HG03280 (cell line): ENCODE data around the gene DCAF5.

Source experiments
- ATAC-seq: cut with Tn5 transposase; IDR thresholded peaks from one replicate; pipeline ENCODE4 v1.9.1; 2021; ENCODE audit warnings: mild to moderate bottlenecking, moderate library complexity; ENCODE audit not compliant: unreplicated experiment

DCAF5 gene

GRCh38 chr14:69013943-69014782, 138.8 kb downstream of the DCAF5 start:
- no peak for ATAC-seq

DNA sequence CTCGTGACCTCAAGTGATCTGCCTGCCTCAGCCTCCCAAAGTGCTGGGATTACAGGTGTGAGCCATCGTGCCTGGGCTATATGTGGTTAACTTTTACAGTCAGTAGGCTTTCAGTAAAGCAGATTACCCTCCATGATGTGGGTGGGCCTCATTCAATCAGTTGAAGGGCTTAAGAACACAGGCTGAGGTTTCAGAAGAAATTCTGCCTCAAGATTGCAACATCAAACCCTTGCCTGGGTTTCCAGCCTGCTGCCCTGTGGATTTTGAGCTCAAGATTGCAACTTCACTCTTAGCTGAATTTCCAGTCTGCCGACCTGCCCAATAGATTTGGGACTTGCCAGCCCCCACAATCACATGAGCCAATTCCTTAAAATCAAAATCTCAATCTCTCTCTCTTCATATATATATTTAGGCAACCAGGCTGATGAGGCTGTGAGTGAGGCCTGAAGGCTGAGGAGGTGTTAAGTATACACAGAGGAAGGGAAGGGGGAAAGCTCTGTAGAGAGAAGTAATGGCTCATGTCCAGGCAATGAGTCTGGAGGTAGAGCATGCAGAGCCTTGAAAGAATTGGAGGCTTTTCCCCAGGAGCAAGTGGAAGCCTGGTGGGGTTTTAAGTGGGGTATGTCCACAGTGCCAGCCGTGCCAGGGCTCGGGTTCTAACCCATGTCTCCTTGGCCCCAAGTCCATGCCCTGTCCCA, 140.5 kb downstream of the DCAF5 start:
- ATAC-seq = no peak

DNA sequence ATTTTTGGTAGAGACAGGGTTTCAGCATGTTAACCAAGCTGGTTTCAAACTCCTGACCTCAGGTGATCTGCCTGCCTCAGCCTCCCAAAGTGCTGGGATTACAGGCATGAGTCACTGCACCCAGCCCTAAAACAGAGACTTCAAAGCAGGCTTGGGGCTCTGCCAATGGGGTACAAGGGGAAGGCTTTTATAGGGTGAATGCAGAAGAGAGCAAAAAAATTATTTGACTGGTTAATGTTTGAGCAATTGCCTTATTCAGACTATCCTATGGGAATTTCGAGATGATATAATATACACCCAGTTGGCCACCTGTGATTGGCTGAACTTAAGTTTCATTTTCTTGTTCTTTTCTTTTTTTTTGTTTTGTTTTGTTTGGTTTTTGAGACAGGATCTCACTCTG, 142.3 kb downstream of the DCAF5 start:
- no peak for ATAC-seq

- no peak for ATAC-seq
These were observed 144.5 kb downstream of the DCAF5 start for GRCh38 chr14:69008421-69008884.

DNA sequence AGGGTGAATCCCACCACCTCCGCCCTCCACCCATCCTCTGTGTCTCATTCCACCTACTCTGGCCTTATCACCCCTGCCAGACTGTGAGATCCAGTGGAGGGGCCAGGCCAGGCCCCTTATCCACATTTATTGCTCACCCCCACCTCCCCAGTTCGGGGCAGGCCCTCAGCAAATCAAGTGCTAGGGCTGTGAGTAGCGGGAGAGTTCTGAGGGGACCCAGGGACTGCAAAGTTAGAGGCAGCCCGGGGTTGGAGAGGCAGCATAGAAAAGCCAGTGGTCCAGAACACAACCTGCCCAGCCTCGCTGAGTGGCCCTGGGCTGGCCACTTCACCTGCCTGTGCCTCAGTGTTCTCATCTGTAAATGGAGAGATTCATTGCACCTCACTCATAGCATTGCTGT, 146.6 kb downstream of the DCAF5 start:
- ATAC-seq = no peak

DNA sequence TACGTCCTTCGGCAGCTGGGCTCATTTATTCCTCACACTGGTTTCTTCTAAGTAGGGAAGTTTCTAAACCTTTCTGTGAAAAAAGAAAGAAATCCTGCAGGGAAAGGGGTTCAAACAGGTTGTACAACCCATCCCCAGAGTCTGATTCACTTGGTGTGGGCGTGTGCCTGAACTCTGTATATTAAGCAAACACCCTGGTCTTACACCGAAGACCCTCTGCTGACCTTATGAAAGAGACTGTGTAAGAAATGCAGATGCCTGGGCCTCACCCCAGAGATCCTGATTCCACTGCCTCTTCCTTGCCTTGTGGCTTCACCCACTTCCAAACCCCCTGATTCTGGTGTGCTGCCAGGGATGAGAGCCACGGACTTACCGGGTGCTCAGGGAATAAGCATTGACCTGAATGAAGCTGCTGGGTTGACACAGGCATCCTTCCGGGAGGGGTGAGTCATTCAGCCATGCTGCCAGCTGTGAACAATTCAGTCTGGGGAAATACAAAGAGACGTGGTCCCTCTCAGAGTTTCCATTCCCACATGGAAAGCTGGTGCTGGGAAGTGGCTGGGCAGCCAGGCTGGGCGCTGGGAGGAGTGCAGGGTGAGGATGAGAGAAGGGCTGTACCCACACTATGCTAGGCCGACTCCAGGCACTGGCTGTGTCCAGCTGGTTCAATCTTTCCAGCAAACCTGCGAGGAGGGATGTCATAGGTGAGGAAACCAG, 147.3 kb downstream of the DCAF5 start:
- ATAC-seq = no peak

DNA sequence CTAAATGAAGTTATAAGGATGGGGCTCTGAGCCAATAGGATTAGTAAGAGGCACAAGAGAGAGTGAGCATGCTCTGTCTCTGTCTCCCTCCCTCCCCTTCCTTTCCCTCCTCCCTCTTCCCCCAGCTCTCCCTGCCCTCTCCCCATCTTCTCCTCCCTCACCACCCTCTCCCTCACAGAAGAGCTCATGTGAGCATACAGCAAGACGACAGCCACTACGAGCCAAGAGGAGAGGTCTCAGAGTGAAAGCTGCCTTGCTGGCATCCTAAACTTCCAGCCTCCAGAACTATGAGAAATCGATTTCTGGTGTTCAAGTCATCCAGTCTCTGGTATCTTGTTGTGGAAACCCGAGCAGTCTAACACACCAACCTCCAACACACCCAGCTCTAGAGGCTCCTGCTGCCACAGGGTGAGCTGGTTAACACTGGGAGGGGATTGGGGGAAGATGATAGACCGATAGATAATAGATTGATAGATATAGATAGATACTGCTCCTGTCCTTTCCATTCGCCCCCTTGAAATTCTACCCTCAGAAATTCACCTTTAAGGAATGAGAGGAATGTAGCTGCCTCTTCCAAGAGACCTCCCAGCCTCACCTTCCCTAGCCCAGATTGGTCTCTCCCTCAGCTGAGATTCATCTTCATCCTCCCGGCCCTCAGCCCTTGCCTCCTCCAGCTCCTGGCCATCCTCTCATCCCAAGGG, 148.0 kb downstream of the DCAF5 start:
- ATAC-seq = no peak

DNA sequence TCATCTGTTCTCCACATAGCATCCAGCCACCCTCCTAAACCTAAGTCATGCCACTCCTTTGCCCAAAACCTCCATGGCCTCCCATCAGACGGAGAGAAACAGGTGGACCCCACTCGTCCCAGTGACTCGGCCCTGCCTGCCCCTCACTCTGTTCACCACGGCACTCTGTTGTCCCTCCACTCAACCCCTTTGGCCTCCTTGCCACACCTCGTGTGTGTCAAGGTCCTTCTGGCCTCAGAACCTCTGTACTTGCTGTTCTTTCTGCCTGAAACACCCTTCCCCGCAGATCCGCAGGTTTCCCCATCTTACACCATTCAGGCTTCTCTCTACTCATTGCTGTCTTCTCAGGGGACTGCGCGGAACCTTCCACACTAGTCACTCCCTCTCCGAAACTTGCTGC, 149.3 kb downstream of the DCAF5 start:
- ATAC-seq = no peak

- no peak for ATAC-seq
These were observed 150.8 kb downstream of the DCAF5 start for GRCh38 chr14:69002069-69002468.

DNA sequence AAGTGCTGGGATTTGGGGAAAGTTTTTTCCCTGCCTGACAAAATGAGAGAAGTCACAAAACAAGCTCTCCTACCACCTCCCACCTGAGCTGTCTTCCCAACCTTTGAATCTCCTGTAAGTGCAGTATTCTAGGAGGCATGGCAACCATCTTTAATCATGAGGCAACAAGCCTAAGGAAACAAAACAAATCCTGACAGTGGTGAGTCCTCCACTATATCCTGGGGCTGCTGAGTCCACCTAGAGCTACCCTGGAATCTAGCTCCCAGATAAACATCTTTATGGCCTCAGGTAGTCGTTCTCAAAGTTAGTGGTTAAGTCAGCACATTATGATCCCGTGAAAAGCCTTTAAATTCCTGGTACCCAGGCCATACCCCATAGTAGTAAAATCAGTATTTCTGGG, 151.5 kb downstream of the DCAF5 start:
- ATAC-seq = no peak
